Caki2 (cell line): ENCODE measurements around the gene AATF. TPM values are rescaled to one million over a fixed set of nuclear protein-coding genes. Genes with fewer than 3 reads are reported as not detected.

Source experiments
- DNase-seq: peaks from one replicate; pipeline ENCODE4 v3.0.0-alpha.2; 2015; ENCODE audit warnings: low read depth
- in situ Hi-C: cut with HindIII; loops from 2 replicates; pipeline ENCODE4 v1.10.0; 2016; ENCODE audit warnings: low sequenced_read_pairs, low pct_unique_long_range_greater_than_20kb, mixed read lengths
- total RNA-seq: library from RNA; depleted of rRNA; stranded (reverse); fragments of >200 nt; shearing (Covaris generic); gene quantifications from 2 replicates; pipeline ENCODE4 v1.2.3, GENCODE V29; 2014; ENCODE audit warnings: low replicate concordance

The AATF gene
- total RNA-seq, 1 experiment from 2014 or later = 49.9 TPM

- in situ Hi-C loops = no loop called here
- no peak for DNase-seq
Measured at GRCh38 chr17:37019741-37020129, 71.0 kb downstream of the AATF start.

GRCh38 chr17:37024181-37024637 lies 75.5 kb downstream of the AATF start:
- in situ Hi-C loops = no loop called here
- DNase-seq = no peak

DNA sequence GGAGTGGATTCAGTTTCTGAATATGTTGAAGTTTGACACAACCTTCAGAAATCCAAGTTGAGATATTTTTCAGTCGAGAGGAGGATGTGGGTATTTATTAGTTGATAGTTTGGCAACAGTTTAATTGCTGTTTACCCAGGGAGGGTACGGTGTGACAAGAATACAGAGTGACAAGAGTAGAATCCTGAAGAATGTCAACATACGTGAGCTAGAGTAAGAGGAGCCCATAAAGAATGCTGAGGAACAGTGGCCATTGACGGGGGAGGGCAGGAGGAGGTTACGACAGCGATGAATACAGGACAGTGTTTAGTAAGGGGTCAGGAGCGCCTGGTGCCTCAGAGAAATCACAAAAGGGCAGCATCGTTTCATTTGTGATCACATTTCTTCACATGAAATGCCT lies 76.5 kb downstream of the AATF start:
- DNase-seq = no peak
- in situ Hi-C loops = no loop called here

GRCh38 chr17:37025847-37026530 lies 77.2 kb downstream of the AATF start:
- in situ Hi-C loops = no loop called here
- no peak for DNase-seq

- in situ Hi-C loops = no loop called here
- DNase-seq = no peak
Measured at GRCh38 chr17:37026531-37026869, 77.7 kb downstream of the AATF start.

DNA sequence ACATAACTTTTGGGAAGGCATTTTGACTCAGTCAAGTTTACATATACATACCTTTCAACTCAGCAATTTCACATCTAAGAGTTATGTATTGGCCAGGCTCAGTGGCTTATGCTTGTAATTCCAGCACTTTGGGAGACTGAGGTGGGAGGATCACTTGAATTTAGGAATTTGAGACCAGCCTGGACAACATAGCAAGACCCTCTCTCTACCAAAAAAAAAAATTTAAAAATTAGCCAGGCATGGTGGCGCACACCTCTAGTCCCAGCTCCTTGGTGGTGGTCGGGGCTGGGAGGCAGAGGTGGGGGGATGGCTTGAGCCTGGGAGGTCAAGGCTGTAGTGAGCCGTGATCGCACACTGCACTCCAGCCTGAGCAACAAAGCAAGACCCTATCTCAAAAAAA lies 79.3 kb downstream of the AATF start:
- no peak for DNase-seq
- in situ Hi-C loops = no loop called here

GRCh38 chr17:37031493-37032083 lies 82.8 kb downstream of the AATF start:
- DNase-seq = no peak
- in situ Hi-C loops = no loop called here

DNA sequence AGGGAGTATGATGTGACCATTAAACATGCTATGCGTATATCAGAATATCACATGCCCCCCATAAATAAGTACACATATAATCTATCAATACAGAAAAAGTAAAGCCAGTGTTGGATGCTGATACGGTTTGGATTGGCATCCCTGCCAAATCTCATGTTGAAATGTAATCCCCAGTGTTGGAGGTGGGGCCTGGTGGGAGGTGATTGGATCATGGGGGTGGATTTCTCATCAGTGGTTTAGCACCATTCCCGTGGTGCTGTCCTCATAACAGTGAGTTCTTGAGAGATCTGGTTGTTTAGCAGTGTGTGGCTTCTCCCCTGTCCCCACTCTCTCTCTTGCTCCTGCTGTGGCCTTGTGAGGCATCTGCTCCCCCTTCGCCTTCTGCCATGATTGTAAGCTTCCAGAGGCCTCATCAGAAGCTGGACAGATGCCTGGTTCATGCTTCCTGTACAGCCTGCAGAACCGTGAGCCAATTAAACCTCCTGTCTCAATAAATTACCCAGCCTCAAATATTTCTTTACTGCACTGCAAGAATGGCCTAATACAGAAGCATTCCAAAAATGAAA lies 88.9 kb downstream of the AATF start:
- in situ Hi-C loops = no loop called here

DNA sequence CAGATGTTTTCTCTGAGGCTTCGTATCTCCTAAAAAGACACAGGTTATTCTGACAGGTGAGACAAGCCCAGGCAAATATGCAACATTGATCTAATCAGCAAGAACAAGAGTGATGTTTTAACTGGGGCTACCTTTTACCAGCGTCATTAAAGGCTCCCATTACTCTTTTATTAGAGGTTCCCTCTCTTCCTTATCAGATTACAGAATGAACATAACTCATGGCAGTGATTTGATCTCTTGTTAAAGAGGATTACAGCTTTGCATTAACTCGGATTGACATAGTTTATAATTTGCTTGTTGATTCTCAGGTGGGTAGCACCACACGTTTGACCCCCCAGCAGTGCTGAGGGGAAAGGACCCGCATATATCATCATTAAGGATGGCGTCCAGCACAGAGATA lies 90.5 kb downstream of the AATF start:
- no peak for DNase-seq
- in situ Hi-C loops = no loop called here

More for the DNA sequence above, 88.9 kb downstream of the AATF start:
- DNase-seq = no peak

DNA sequence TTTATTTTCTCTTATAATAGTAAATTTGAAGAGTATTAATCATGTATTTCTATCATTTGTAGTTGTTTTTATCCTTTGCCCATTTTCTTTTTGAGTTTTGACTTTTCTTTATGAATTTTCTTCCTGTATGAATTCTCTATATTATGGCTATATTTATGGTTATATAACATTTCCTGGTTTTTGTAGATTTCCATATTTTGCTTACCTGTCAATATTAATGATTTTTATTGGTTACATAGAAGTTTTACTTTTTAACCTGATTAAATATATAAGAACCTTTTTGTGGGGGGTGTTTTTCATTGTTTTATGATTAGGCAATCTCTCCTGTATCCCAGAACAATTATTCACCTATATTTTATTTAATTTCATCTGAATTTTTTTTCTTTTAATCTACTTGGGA lies 93.2 kb downstream of the AATF start:
- no peak for DNase-seq
- in situ Hi-C loops = no loop called here

GRCh38 chr17:37043201-37043600 lies 94.4 kb downstream of the AATF start:
- in situ Hi-C loops = no loop called here
- DNase-seq = no peak

DNA sequence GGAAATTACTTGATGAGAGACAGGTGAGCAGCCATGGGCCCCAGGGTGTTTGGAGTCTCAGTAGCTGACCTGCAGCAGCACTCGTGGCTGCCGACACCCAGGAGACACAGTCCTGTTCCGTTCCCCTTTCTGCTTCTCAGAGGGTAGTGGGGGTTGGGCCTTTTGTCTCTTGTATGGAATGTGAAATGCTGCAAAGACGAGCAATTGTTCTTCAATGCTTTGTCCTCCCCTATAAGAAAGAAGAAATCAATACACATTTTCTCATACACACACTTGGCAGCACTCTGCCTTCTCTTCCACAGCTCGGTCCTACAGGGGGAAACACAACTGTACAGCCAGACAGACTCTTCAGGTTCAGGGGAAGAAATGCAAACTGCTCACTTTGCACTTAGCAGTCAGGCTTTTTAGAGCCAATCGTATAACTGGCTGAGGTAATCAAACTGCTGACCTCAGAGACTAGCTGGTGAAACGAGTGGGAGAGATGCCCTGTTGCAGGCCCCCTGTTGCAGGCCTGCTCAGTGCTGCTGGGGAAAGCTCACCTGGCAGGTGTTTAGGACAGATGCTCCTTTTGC lies 96.7 kb downstream of the AATF start:
- in situ Hi-C loops = no loop called here
- no peak for DNase-seq

DNA sequence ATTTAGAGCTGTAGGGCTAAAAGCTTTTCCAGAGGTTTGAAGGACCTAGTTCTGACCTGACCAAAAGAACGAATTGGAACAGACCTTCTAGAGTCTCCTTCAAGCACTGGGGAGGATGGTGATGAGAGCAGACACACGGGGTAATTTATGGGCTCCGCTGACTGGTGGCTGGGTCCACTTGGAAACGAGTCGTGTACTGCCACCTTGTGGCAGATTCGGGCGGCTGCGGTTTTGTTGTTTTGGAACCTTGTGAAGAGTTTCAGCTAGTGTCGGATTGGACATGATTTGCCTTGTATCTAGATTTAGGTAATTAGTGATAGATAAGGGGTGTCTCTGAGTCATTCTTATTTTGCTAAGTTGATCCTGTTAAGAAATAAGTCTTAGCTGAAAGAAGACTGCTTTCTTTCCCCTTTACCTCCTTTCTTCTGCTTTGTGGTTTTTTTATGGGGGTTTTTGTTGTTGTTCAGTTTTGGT lies 98.9 kb downstream of the AATF start:
- in situ Hi-C loops = no loop called here
- peak; percentile 63 for DNase-seq

DNA sequence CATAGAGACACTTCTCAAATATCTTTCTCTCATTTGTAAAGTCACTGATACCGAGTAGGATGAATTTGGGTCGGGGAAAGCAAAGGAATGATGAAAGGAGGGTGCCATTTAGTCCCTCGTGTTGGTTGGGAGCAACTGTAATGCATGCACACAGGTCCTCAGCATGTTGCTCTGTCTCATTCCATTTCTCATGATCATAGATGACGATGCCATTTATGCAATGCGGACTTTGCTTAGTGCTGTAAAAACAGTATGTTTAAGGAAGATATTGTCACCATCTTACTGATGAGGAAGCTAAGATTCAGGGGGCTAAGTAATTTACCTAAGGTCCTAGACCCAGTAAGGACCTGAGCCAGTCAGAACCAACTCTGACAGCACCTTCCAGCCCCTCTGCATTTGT lies 100.1 kb downstream of the AATF start:
- in situ Hi-C loops = no loop called here
- no peak for DNase-seq

GRCh38 chr17:37050920-37051319 lies 102.2 kb downstream of the AATF start:
- DNase-seq = no peak
- in situ Hi-C loops = no loop called here

DNA sequence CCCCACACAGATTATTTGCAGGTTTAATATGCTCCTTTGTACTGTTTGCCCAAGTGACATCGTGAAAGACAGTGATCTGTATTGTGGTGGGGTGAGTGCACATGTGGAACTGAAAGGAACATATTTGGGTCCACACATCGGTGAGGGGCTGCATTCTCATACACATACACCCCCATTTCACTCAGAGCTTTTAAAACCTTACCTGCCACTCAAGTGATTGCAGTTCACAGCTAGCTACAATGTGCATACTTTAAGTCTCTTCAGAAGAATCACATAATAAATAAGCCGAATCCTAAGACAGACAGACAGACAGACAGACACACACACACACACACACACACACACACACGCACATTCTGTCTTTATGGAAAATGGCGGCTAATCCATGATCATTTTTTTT lies 102.6 kb downstream of the AATF start:
- in situ Hi-C loops = no loop called here
- DNase-seq = no peak

GRCh38 chr17:37051833-37052232 lies 103.1 kb downstream of the AATF start:
- DNase-seq = no peak
- in situ Hi-C loops = no loop called here

DNA sequence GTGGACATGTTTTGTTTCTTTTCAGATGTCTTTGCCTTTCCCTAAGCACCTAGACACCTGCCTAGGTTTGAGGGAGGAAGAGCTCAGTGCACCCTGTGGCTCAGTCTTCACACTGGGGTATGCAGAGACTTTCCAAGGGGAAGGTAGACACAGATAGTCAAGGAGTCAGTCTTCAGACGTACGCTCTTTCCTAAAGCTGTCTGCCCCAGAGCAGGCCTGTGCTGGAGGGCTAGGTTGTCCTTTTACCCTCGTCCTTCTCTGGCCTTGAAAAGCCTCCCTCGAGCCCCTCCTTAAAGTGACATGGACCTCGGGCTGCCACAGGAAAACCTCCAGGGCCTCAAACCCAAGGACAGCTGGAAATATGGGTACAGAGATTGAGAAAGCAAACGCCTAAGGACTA lies 103.7 kb downstream of the AATF start:
- in situ Hi-C loops = no loop called here
- no peak for DNase-seq

- in situ Hi-C loops = no loop called here
Measured at GRCh38 chr17:37054894-37055293, 106.1 kb downstream of the AATF start.

GRCh38 chr17:37056622-37057021 lies 107.9 kb downstream of the AATF start:
- in situ Hi-C loops = no loop called here
- DNase-seq = no peak

More at GRCh38 chr17:37054894-37055293, 106.1 kb downstream of the AATF start:
- no peak for DNase-seq
